Liver (tissue), 9 donors: ENCODE results near the gene TMEM87B. TPM values are rescaled to one million over a fixed set of nuclear protein-coding genes. Genes with fewer than 3 reads are reported as not detected.

Experiments used
- DNase-seq: peaks from one replicate; pipeline ENCODE4 v3.0.0-alpha.2; 2017; ENCODE audit warnings: low spot score
- H3K27ac ChIP-seq, 2 donors: one replicate each; pipeline ENCODE4 v1.7.0; 2013; ENCODE audit warnings: inconsistent platforms in 2 of 2, low read length in 2 of 2, control low read depth in 1 of 2, low read depth in 1 of 2, mild to moderate bottlenecking in 1 of 2
- H3K27me3 ChIP-seq, 4 donors: one replicate each; pipeline versions ENCODE4 v1.6.1 to v1.7.0; 2013; ENCODE audit warnings: low read length in 3 of 4, inconsistent platforms in 1 of 4, mild to moderate bottlenecking in 1 of 4, moderate library complexity in 1 of 4; ENCODE audit not compliant: control insufficient read depth in 4 of 4, insufficient read depth in 4 of 4
- H3K36me3 ChIP-seq, 4 donors: one replicate each; pipeline versions ENCODE4 v1.6.1 to v1.7.0; 2013; ENCODE audit warnings: low read length in 3 of 4, mild to moderate bottlenecking in 3 of 4, low read depth in 1 of 4, moderate library complexity in 1 of 4; ENCODE audit not compliant: control insufficient read depth in 4 of 4, insufficient read depth in 3 of 4
- H3K4me1 ChIP-seq, 4 donors: one replicate each; pipeline versions ENCODE4 v1.6.1 to v1.7.0; 2013; ENCODE audit warnings: low read length in 3 of 4, mild to moderate bottlenecking in 3 of 4, moderate library complexity in 1 of 4; ENCODE audit not compliant: control insufficient read depth in 4 of 4, insufficient read depth in 4 of 4
- H3K4me3 ChIP-seq, 3 donors: one replicate each; pipeline versions ENCODE4 v1.6.1 to v1.7.0; 2013; ENCODE audit warnings: low read length in 3 of 3, control low read depth in 1 of 3, low read depth in 1 of 3, mild to moderate bottlenecking in 1 of 3
- H3K9ac ChIP-seq, 2 donors: one replicate each; pipeline ENCODE4 v1.7.0; 2013; ENCODE audit warnings: low read length in 2 of 2, mild to moderate bottlenecking in 2 of 2, moderate library complexity in 2 of 2, control low read depth in 1 of 2, low read depth in 1 of 2
- H3K9me3 ChIP-seq, 4 donors: one replicate each; pipeline versions ENCODE4 v1.6.1 to v1.7.0; 2013; ENCODE audit warnings: low read length in 3 of 4; ENCODE audit not compliant: control insufficient read depth in 4 of 4
- EGR1 ChIP-seq, 2 donors: IDR thresholded peaks; 2 replicates each; pipeline ENCODE4 v1.6.1; 2016 to 2018; ENCODE audit warnings: antibody characterized with exemption in 2 of 2, low read depth in 2 of 2
- FOXA1 ChIP-seq: IDR thresholded peaks from 2 replicates; pipeline ENCODE4 v1.6.1; 2016; ENCODE audit warnings: antibody characterized with exemption
- FOXA2 ChIP-seq: IDR thresholded peaks from 2 replicates; pipeline ENCODE4 v1.6.1; 2016; ENCODE audit warnings: antibody characterized with exemption
- GABPA ChIP-seq, 2 donors: IDR thresholded peaks in 1 of 2; conservative IDR thresholded peaks in 1 of 2; 2 replicates each; pipeline ENCODE4 v1.6.1; 2016; ENCODE audit warnings: antibody characterized with exemption in 2 of 2, mild to moderate bottlenecking in 1 of 2, moderate library complexity in 1 of 2
- HNF4A ChIP-seq, 2 donors: conservative IDR thresholded peaks; 2 replicates each; pipeline ENCODE4 v1.6.1; 2016; ENCODE audit warnings: antibody characterized with exemption in 2 of 2, mild to moderate bottlenecking in 2 of 2
- HNF4G ChIP-seq: IDR thresholded peaks from 2 replicates; pipeline ENCODE4 v1.6.1; 2016; ENCODE audit warnings: antibody characterized with exemption
- JUND ChIP-seq, 2 donors: IDR thresholded peaks; 2 replicates each; pipeline ENCODE4 v1.6.1; 2016; ENCODE audit warnings: antibody characterized with exemption in 2 of 2
- NR2F2 ChIP-seq: IDR thresholded peaks from 2 replicates; pipeline ENCODE4 v1.6.1; 2016; ENCODE audit warnings: antibody characterized with exemption
- RAD21 ChIP-seq, 2 donors: IDR thresholded peaks; 2 replicates each; pipeline ENCODE4 v1.6.1; 2016; ENCODE audit warnings: antibody characterized with exemption in 2 of 2, mild to moderate bottlenecking in 2 of 2
- RXRA ChIP-seq, 2 donors: IDR thresholded peaks; 2 replicates each; pipeline ENCODE4 v1.6.1; 2017 to 2018; ENCODE audit warnings: antibody characterized with exemption in 2 of 2, mild to moderate bottlenecking in 1 of 2
- SP1 ChIP-seq: IDR thresholded peaks from 2 replicates; pipeline ENCODE4 v1.6.1; 2018; ENCODE audit warnings: antibody characterized with exemption, mild to moderate bottlenecking
- TAF1 ChIP-seq: conservative IDR thresholded peaks from 2 replicates; pipeline ENCODE4 v1.6.1; 2016; ENCODE audit warnings: antibody characterized with exemption, mild to moderate bottlenecking
- YY1 ChIP-seq: IDR thresholded peaks from 2 replicates; pipeline ENCODE4 v1.6.1; 2016; ENCODE audit warnings: antibody characterized with exemption, mild to moderate bottlenecking
- WGBS: extraction: QIAGEN DNeasy Blood & Tissue Kit; methylation state at CpG from one replicate; pipeline ENCODE4 v1.1.7; 2013; 5-methylcytosine and 5-hydroxymethylcytosine counted together
- polyA plus RNA-seq, 2 donors: library from polyadenylated mRNA; stranded (reverse) in 1 of 2; unstranded in 1 of 2; fragments of 200-250 nt in 1 of 2; fragments of >200 nt in 1 of 2; fragmentation: Nextera tagmentation in 1 of 2; extraction: Ambion mirVana in 1 of 2; gene quantifications; one replicate each; pipeline versions ENCODE4 v1.2.1 to v1.2.3, GENCODE V29; 2013 to 2015
- total RNA-seq, 2 donors: library from RNA; depleted of rRNA; stranded (reverse); fragments of >200 nt; gene quantifications; one replicate each; pipeline ENCODE4 v1.2.3, GENCODE V29; 2014
- TF ChIP-seq, protein P1 (sequence below): IDR thresholded peaks from 2 replicates; pipeline ENCODE4 v1.6.1; 2016; ENCODE audit warnings: antibody characterized with exemption
- TF ChIP-seq, protein P2 (sequence below): IDR thresholded peaks from 2 replicates; pipeline ENCODE4 v1.6.1; 2016; ENCODE audit warnings: antibody characterized with exemption
- TF ChIP-seq, protein P3 (sequence below): IDR thresholded peaks from 2 replicates; pipeline ENCODE4 v1.6.1; 2016; ENCODE audit warnings: antibody characterized with exemption
- TF ChIP-seq, protein P4 (sequence below): IDR thresholded peaks from 2 replicates; pipeline ENCODE4 v1.6.1; 2016; ENCODE audit warnings: antibody characterized with exemption, mild to moderate bottlenecking
- TF ChIP-seq, protein P5 (sequence below): fragments of 150-350 bp; IDR thresholded peaks from 2 replicates; pipeline ENCODE4 v1.5.1; 2017; ENCODE audit warnings: improper control_type of control experiment, low read depth, low read length; ENCODE audit not compliant: missing input control
- donor health status: healthy.
- donor health status: healthy.
- donor health status: healthy.
- donor health status: healthy.
- donor health status: healthy.

The TMEM87B gene
- total and polyA plus RNA-seq, 4 donors: 3.6 to 10.1 (median 6.0) TPM

DNA sequence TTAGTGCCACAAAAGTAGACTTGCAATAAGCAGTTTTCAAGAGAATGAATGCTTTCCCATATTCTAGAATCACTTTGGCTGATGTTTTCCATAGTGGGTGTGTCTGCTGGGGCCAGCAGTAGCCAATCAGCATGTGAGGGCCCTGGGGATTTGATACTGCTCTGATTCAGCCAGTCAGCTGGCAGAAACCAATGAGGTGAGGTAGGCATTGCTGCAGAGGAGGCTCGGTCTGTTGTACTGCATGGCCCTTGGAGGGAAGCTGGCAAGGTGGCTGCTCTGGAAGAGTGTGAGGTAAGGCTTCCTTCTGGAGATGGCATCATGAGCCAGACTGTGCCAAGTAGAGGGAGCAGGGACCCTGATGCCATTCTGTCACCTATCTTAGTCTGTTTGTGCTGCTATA, 22.7 kb downstream of the TMEM87B start:
- DNase-seq: no peak
- no peak overlapping the region for H3K4me3 ChIP-seq
- H3K27me3 ChIP-seq: no peaks in the 10 kb centered on the region
- TF ChIP-seq, protein P1, sequence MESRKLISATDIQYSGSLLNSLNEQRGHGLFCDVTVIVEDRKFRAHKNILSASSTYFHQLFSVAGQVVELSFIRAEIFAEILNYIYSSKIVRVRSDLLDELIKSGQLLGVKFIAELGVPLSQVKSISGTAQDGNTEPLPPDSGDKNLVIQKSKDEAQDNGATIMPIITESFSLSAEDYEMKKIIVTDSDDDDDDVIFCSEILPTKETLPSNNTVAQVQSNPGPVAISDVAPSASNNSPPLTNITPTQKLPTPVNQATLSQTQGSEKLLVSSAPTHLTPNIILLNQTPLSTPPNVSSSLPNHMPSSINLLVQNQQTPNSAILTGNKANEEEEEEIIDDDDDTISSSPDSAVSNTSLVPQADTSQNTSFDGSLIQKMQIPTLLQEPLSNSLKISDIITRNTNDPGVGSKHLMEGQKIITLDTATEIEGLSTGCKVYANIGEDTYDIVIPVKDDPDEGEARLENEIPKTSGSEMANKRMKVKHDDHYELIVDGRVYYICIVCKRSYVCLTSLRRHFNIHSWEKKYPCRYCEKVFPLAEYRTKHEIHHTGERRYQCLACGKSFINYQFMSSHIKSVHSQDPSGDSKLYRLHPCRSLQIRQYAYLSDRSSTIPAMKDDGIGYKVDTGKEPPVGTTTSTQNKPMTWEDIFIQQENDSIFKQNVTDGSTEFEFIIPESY: no peak
- TF ChIP-seq JUND (IDR thresholded peaks at IDR 0.05) (no peak), TAF1 (no peak), HNF4G (no peak), RAD21 (IDR thresholded peaks at IDR 0.05) (no peak), FOXA1 (no peak), YY1 (no peak), FOXA2 (no peak), HNF4A (conservative IDR thresholded peaks at IDR 0.05) (no peak), RXRA (IDR thresholded peaks at IDR 0.05) (no peak), EGR1 (IDR thresholded peaks at IDR 0.05; ENCODE audit: low read depth in 2 of 2) (no peak), NR2F2 (no peak), GABPA (IDR thresholded peaks at IDR 0.05 in 1 of 2, conservative IDR thresholded peaks at IDR 0.05 in 1 of 2) (no peak), SP1 (no peak)
- TF ChIP-seq, protein P2, sequence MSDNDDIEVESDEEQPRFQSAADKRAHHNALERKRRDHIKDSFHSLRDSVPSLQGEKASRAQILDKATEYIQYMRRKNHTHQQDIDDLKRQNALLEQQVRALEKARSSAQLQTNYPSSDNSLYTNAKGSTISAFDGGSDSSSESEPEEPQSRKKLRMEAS: no peak
- TF ChIP-seq, protein P3, sequence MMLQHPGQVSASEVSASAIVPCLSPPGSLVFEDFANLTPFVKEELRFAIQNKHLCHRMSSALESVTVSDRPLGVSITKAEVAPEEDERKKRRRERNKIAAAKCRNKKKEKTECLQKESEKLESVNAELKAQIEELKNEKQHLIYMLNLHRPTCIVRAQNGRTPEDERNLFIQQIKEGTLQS: no peak
- TF ChIP-seq, protein P4, sequence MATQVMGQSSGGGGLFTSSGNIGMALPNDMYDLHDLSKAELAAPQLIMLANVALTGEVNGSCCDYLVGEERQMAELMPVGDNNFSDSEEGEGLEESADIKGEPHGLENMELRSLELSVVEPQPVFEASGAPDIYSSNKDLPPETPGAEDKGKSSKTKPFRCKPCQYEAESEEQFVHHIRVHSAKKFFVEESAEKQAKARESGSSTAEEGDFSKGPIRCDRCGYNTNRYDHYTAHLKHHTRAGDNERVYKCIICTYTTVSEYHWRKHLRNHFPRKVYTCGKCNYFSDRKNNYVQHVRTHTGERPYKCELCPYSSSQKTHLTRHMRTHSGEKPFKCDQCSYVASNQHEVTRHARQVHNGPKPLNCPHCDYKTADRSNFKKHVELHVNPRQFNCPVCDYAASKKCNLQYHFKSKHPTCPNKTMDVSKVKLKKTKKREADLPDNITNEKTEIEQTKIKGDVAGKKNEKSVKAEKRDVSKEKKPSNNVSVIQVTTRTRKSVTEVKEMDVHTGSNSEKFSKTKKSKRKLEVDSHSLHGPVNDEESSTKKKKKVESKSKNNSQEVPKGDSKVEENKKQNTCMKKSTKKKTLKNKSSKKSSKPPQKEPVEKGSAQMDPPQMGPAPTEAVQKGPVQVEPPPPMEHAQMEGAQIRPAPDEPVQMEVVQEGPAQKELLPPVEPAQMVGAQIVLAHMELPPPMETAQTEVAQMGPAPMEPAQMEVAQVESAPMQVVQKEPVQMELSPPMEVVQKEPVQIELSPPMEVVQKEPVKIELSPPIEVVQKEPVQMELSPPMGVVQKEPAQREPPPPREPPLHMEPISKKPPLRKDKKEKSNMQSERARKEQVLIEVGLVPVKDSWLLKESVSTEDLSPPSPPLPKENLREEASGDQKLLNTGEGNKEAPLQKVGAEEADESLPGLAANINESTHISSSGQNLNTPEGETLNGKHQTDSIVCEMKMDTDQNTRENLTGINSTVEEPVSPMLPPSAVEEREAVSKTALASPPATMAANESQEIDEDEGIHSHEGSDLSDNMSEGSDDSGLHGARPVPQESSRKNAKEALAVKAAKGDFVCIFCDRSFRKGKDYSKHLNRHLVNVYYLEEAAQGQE: no peak
- TF ChIP-seq, protein P5, sequence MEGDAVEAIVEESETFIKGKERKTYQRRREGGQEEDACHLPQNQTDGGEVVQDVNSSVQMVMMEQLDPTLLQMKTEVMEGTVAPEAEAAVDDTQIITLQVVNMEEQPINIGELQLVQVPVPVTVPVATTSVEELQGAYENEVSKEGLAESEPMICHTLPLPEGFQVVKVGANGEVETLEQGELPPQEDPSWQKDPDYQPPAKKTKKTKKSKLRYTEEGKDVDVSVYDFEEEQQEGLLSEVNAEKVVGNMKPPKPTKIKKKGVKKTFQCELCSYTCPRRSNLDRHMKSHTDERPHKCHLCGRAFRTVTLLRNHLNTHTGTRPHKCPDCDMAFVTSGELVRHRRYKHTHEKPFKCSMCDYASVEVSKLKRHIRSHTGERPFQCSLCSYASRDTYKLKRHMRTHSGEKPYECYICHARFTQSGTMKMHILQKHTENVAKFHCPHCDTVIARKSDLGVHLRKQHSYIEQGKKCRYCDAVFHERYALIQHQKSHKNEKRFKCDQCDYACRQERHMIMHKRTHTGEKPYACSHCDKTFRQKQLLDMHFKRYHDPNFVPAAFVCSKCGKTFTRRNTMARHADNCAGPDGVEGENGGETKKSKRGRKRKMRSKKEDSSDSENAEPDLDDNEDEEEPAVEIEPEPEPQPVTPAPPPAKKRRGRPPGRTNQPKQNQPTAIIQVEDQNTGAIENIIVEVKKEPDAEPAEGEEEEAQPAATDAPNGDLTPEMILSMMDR: no peak
- no peaks in the 10 kb centered on the region for H3K4me1 ChIP-seq
- H3K9ac ChIP-seq: no peak overlapping the region
- H3K27ac ChIP-seq: no peak overlapping the region
- H3K36me3 ChIP-seq: peaks cover 0 to 12% (median 6%) of the 10 kb centered on the region in 4 donors
- no peaks in the 10 kb centered on the region for H3K9me3 ChIP-seq
- 95% methylated on average over 1 of the region's 1 CpG for WGBS
